A673 (cell line): ENCODE measurements around the gene HELZ2. TPM values are rescaled to one million over a fixed set of nuclear protein-coding genes. Genes with fewer than 3 reads are reported as not detected.

ENCODE experiments used
- BruUV-seq: library from RNA; stranded (reverse); fragments of 400-500 nt; replicated peaks from 2 replicates; lab custom pipeline; 2021; lab: Mats Ljungman, UMichigan
- CTCF ChIA-PET: fragments of 300-600 bp; sonication (Branson Sonifier 250); formaldehyde crosslinking; loops from one replicate; lab custom pipeline; 2022; ENCODE audit warnings: antibody characterized with exemption; lab: Charles Lee
- POLR2A ChIA-PET: fragments of 300-600 bp; sonication (Branson Sonifier 250); formaldehyde crosslinking; loops from one replicate; lab custom pipeline; 2022; ENCODE audit warnings: antibody characterized with exemption; ENCODE audit not compliant: low non-redundant PET; lab: Charles Lee
- DNase-seq: peaks from one replicate; pipeline ENCODE4 v3.0.0-alpha.2; 2015; ENCODE audit warnings: low spot score
- H3K27ac ChIP-seq: fragments of 200-600 bp; sonication (generic); 2 replicates; pipeline ENCODE4 v1.5.1; 2016; ENCODE audit warnings: mixed run types, low read depth, mild to moderate bottlenecking, mixed read lengths, antibody characterized with exemption, low read length; ENCODE audit not compliant: poor library complexity, severe bottlenecking
- H3K27me3 ChIP-seq: fragments of 200-600 bp; sonication (generic); replicated peaks from 2 replicates; pipeline ENCODE4 v1.6.1; 2017; ENCODE audit warnings: mixed run types, low read depth, mild to moderate bottlenecking, mixed read lengths, antibody characterized with exemption, low read length; ENCODE audit not compliant: insufficient read depth, poor library complexity
- H3K36me3 ChIP-seq: fragments of 200-600 bp; sonication (generic); 2 replicates; pipeline ENCODE4 v1.6.1; 2016; ENCODE audit warnings: mixed run types, mild to moderate bottlenecking, mixed read lengths, antibody characterized with exemption, low read length; ENCODE audit not compliant: insufficient read depth, poor library complexity, severe bottlenecking
- H3K4me1 ChIP-seq: fragments of 200-600 bp; sonication (generic); 2 replicates; pipeline ENCODE4 v1.6.1; 2017; ENCODE audit warnings: mixed run types, mild to moderate bottlenecking, mixed read lengths, antibody characterized with exemption, low read length; ENCODE audit not compliant: insufficient read depth, poor library complexity, severe bottlenecking
- H3K4me3 ChIP-seq: fragments of 200-600 bp; sonication (generic); 2 replicates; pipeline ENCODE4 v1.5.1; 2016; ENCODE audit warnings: low read depth, mixed run types, mild to moderate bottlenecking, mixed read lengths, low read length; ENCODE audit not compliant: poor library complexity, severe bottlenecking
- H3K9me3 ChIP-seq: fragments of 200-600 bp; sonication (generic); 2 replicates; pipeline ENCODE4 v1.6.1; 2016; ENCODE audit warnings: mixed run types, low read depth, mild to moderate bottlenecking, mixed read lengths, antibody characterized with exemption, low read length; ENCODE audit not compliant: poor library complexity, severe bottlenecking
- CTCF ChIP-seq: fragments of 300-800, 200-600 bp; sonication (generic); conservative IDR thresholded peaks from 2 replicates; pipeline ENCODE4 v1.5.1; 2017; ENCODE audit warnings: low read depth, mild to moderate bottlenecking, antibody characterized with exemption, low read length, moderate library complexity, mixed read lengths
- EZH2 ChIP-seq: fragments of 200-600 bp; sonication (generic); IDR thresholded peaks from 2 replicates; pipeline ENCODE4 v1.6.1; 2017; ENCODE audit warnings: borderline replicate concordance, low read depth, mild to moderate bottlenecking, mixed read lengths, antibody characterized with exemption, low read length; ENCODE audit not compliant: poor library complexity, severe bottlenecking
- intact Hi-C: fragments of 100-400 bp; cut with micrococcal nuclease; formaldehyde crosslinking; loops from one replicate; pipeline ENCODE4 v1.10.0; 2022; ENCODE audit not compliant: unreplicated experiment
- total RNA-seq: library from RNA; stranded (reverse); gene quantifications from 2 replicates; pipeline ENCODE4 v1.2.3, GENCODE V29; 2021

Gene HELZ2
- total RNA-seq, 1 experiment from 2014 or later = 21.0 TPM

DNA sequence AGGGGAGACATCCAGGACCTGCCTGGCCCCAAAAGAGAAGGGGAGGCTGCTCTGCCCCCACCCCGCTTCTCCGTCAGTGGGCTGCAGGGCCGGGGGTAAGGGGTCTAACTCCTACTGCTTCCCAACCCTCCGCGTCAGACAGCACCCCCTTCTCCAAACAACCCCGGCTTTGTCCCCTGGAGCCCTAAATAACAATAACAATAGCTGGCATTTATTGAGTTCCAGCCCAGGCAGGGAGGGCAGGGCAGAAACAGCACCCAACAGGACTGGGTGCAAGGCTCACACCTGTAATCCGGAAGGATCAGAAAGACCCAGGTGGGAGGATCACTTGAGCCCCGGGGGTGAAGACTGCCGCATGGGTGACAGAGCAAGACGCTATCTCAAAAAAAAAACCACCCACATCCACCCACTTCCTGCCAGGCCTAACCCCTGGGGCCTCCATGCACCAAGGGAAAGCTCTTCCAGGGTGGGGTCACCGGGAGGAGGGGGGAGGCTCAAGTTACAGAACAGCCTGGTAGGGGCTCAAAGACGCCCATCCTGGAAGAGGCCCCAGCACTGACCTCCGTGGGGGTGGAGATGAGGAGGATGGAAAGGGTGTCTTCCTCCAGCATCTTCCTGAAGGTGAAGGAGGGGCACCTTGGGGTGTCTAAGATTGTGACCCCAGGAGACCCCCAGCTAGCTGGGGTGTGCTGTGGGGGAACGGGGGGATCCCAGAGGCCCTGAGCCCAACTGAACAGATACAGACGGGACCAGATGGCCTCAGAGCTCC lies 21.4 kb downstream of the HELZ2 start:
- no peaks in the 10 kb centered on the region for H3K9me3 ChIP-seq
- TF ChIP-seq CTCF = no peak
- TF ChIP-seq EZH2 = no peak
- ChIA-PET POLR2A (no interaction called here), CTCF (no interaction called here)
- H3K36me3 ChIP-seq = no peaks in the 10 kb centered on the region
- DNase-seq = no peak
- peaks cover 14% of the 10 kb centered on the region for H3K4me1 ChIP-seq
- intact Hi-C loops = no loop called here
- no peak overlapping the region for H3K27ac ChIP-seq
- H3K4me3 ChIP-seq = no peak overlapping the region
- H3K27me3 ChIP-seq = peaks cover 12% of the 10 kb centered on the region
- BruUV-seq = no TSS peak

DNA sequence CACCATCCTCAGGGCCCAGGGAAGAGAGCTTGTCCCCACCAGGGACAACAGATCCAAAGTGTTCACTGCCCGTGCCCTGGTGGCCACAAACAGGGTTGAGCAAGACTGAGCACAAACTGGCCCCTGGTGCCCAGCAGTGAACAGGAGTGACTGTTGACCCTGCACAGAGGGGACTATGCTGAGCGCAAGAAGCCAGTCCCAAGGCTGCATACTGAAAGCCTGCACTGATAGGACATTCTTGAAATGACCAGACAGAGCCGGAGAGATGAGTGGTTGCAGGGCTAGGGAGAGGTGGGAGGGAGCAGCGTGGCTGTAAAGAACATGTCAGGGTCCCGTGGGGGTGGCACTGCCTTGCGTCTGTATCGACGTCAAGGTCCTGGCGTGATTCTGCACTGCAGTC lies 23.0 kb downstream of the HELZ2 start:
- no peaks in the 10 kb centered on the region for H3K36me3 ChIP-seq
- H3K9me3 ChIP-seq = no peaks in the 10 kb centered on the region
- TF ChIP-seq CTCF (no peak), EZH2 (no peak)
- peaks cover 14% of the 10 kb centered on the region for H3K4me1 ChIP-seq
- intact Hi-C loops = no loop called here
- DNase-seq = no peak
- no peak overlapping the region for H3K4me3 ChIP-seq
- POLR2A ChIA-PET = no interaction called here
- H3K27me3 ChIP-seq = peaks cover 28% of the 10 kb centered on the region
- CTCF ChIA-PET = no interaction called here
- no peak overlapping the region for H3K27ac ChIP-seq
- no TSS peak for BruUV-seq

GRCh38 chr20:63549679-63550282 lies 24.3 kb downstream of the HELZ2 start:
- ChIA-PET CTCF (no interaction called here), POLR2A (no interaction called here)
- intact Hi-C loops = no loop called here
- peaks cover 41% of the 10 kb centered on the region for H3K27me3 ChIP-seq
- no peak for DNase-seq
- no TSS peak for BruUV-seq
- H3K4me3 ChIP-seq = no peak overlapping the region
- TF ChIP-seq EZH2 (no peak), CTCF (no peak)
- H3K36me3 ChIP-seq = no peaks in the 10 kb centered on the region
- peaks cover 14% of the 10 kb centered on the region for H3K4me1 ChIP-seq
- H3K9me3 ChIP-seq = no peaks in the 10 kb centered on the region
- no peak overlapping the region for H3K27ac ChIP-seq
